Activated naive CD4-positive, alpha-beta T cell treated with Interleukin-2 at 50 U/mL for 16 hours (primary cell): Measurements from ENCODE around the gene IGLL5.

ENCODE experiments used
- DNase-seq: peaks from one replicate; pipeline ENCODE4 v3.0.0-alpha.2; 2020

Gene IGLL5

DNA sequence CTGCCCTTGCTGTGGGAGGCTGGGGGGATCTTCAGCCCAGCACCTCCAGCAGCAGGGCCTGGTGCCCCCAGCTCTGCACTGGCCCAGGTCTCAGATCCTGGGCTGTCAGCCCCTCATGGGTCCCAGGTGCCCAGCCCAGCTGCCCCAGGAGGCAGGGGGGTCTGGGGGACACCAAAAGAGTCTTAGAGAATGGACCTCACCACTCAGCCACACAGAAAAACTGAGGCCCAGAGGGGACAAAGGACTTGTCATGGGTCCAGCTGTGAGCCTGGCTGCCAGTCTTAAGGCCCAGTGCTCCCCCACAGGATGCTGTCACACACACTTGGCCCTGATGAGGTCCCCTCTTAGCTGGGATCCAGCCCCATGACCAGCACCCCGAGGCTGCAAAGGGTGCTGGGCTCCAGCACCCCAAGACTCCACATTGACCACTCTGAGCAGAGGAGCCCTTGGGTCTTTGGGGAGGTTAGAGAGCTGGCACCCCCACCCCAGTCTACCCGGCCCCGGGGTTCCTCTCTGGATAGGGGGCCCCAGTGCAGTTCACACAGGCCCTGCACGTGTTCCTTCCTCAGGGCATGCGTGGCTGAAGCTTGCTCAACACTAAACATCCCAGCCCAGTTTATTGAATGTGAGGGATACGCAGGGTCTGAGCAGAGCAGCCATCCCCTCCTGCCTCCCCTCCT lies 54.4 kb downstream of the IGLL5 start:
- no peak for DNase-seq

DNA sequence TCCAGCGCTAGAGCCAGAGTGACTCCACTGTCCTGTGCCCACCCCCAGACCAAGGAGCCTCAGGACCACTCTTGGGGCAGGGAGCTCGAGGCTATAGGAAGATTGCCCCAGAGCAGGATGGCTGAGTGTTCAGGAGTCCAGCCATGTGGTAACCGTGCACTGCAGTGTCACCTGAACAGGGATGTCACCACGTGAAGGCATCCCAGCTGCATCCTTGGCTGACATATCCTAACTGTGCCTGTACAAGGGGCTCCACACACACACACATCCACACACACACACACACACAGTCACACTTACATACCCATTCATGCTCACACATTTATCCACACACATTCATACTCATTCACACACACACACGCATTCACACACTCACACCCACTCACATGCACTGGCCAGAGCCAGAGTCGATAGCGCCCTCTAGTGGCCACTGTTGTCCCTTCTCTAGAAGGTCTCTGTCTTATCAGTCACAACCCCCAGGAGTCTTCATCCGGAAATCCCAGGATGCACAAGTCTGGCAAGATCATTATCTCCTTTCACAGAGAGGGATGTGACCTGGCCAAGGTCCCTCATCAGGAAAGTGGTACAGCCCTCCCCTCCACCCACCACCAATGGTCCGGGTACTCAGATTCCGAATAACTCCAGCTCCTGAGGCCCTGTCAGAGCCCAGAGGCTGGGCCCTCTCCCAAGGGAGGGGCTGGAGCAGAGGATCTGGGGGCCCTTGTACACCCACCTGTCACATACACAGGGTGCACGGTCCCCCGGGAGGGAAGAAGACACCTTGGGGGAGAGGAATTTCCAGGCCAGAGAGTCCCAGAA lies 55.1 kb downstream of the IGLL5 start:
- DNase-seq, result peak; percentile 74

DNA sequence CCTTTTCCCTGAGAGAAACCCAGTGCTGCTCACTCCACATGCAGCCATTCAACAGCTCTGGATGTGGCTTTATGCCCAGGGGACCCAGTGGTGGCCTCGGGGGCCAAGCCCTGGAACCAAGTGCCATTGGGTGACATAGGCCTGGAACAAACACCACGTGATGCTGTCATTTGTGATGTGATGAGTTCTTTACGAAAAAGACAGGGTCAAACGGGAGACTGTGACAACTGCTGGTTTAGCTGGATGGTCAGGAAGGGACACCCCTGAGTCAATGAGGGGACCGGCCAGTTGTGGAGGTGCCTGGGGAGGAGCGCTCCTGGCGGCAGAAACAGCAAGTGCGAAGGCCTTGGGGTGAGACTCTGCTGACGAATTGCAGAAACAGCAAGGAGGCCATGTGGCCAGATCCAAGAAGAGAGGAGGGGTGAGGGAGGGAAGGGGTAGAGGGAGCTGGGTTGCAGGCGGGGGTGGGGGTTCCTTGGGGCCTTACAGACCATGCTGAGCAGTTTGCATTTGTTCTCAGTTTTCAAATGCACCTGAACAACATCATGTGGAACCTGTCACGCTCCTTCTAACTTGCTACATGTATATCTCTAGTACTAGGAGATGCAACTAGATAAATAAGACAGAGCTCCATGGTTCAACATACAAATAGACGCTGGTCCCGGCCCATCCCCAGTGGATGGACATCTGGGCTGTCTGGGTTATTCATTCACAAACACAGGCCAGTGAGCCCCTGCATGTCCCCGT lies 56.1 kb downstream of the IGLL5 start:
- DNase-seq, result no peak

DNA sequence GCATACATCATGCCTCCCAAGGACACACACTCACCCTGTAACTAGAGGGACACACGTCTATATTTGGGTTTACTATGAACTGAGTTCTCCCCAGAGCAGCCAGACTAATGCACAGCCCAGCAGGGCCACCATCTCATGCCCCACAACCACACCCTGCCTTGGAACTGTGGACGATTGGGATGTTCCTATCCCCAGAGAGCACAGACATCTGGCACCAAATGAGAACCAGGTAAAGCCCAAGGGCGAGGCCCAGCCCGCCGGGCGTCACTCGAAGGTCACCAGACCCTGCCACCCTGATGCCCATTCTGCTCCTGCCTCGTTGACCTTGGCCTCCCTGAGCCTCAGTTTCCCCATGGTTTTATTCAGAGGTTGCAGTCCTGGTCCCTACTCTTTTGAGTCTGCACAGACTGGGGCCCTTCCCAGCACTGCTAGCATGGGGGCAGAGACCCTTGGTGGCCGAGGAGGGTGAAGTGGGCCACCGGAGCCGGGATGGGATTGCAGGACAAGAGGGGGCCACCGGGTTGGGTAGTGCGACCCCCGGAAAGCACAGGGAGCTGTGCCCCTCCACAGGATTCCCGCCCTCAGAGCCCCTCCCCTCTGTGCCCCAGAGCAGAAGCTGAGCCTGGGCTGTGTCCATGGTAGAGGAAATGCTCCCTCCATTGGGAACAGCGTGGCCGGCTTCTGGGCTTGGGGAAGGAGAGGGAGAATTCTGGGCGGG lies 56.8 kb downstream of the IGLL5 start:
- DNase-seq, result no peak

DNA sequence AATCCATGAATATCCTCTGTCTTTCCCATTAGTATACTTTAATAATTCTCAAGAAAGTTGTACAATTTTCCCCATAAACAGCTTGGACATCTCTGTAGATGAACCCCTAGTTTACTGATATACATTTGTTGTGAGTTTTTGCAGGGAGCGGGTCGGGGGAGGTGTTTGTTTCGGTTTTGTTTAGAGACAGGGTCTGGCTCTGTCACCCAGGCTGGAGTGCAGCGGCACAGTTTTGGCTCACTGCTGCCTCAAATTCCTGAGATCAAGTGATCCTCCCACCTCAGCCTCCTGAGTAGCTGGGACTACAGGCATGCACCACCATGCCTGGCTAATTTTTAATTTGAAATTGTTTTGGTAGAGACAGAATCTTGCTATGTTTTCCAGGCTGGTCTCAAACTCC lies 57.6 kb downstream of the IGLL5 start:
- no peak for DNase-seq
